NB4 (cell line): ENCODE results near the gene NRXN3.
"Not testable (repeated sequence)": the region's sequence is repeated elsewhere in the genome, so short reads cannot be mapped to it uniquely, and the experiment has no call there.

Experiments used
- DNase-seq: peaks from one replicate; pipeline ENCODE4 v3.0.0; 2010; ENCODE audit warnings: low read depth
- H3K4me3 ChIP-seq: one replicate; pipeline ENCODE4 v1.5.1; 2011; ENCODE audit warnings: mild to moderate bottlenecking, low read depth, low read length, moderate library complexity
- CTCF ChIP-seq: IDR thresholded peaks from one replicate; pipeline ENCODE4 v1.5.1; 2012; ENCODE audit warnings: low read depth, low read length
- MAX ChIP-seq: IDR thresholded peaks from 2 replicates; pipeline ENCODE4 v1.6.1; 2011; ENCODE audit warnings: low read depth, low read length
- MYC ChIP-seq: IDR thresholded peaks from 2 replicates; pipeline ENCODE4 v1.6.1; 2011; ENCODE audit warnings: low read depth, low read length
- POLR2A ChIP-seq: IDR thresholded peaks from 2 replicates; pipeline ENCODE4 v1.6.1; 2011; ENCODE audit warnings: mild to moderate bottlenecking; ENCODE audit not compliant: insufficient read length; ENCODE audit errors: extremely low read depth

Gene NRXN3

GRCh38 chr14:79103764-79104163 lies 933.6 kb downstream of the NRXN3 start:
- TF ChIP-seq MYC (no peak), POLR2A (no peak), CTCF (no peak), MAX (no peak)
- no peak for DNase-seq
- H3K4me3 ChIP-seq, result no peak overlapping the region

- not testable (repeated sequence) for H3K4me3 ChIP-seq, DNase-seq
These were observed 940.4 kb downstream of the NRXN3 start for GRCh38 chr14:79110564-79110963.

GRCh38 chr14:79111987-79112501 lies 941.9 kb downstream of the NRXN3 start:
- no peak for DNase-seq
- H3K4me3 ChIP-seq, result no peak overlapping the region
- TF ChIP-seq POLR2A (no peak), CTCF (no peak), MAX (no peak), MYC (no peak)

GRCh38 chr14:79117561-79117960 lies 947.4 kb downstream of the NRXN3 start:
- no peak overlapping the region for H3K4me3 ChIP-seq
- DNase-seq, result no peak
- TF ChIP-seq MYC, result no peak
- no peak for TF ChIP-seq MAX

GRCh38 chr14:79118291-79118690 lies 948.1 kb downstream of the NRXN3 start:
- no peak overlapping the region for H3K4me3 ChIP-seq
- TF ChIP-seq POLR2A, result no peak
- no peak for TF ChIP-seq CTCF
- no peak for TF ChIP-seq MYC
- no peak for TF ChIP-seq MAX
- DNase-seq, result peak; percentile 0

- no peak overlapping the region for H3K4me3 ChIP-seq
- TF ChIP-seq MYC, result no peak
- DNase-seq, result peak; percentile 6
These were observed 964.2 kb downstream of the NRXN3 start for GRCh38 chr14:79134361-79134760.

- H3K4me3 ChIP-seq, result no peak overlapping the region
- TF ChIP-seq POLR2A, result no peak
- no peak for DNase-seq
These were observed 966.2 kb downstream of the NRXN3 start for GRCh38 chr14:79136071-79137044.

- no peak overlapping the region for H3K4me3 ChIP-seq
- TF ChIP-seq CTCF (no peak), MYC (no peak), MAX (no peak), POLR2A (no peak)
- DNase-seq, result no peak
These were observed 966.9 kb downstream of the NRXN3 start for GRCh38 chr14:79137045-79137430.
